ENCODE measurements around the gene TTC8. TPM values are rescaled to one million over a fixed set of nuclear protein-coding genes. Genes with fewer than 3 reads are reported as not detected.

Gene TTC8
- total RNA-seq, 1 experiment from 2014 or later = 9.2 TPM

DNA sequence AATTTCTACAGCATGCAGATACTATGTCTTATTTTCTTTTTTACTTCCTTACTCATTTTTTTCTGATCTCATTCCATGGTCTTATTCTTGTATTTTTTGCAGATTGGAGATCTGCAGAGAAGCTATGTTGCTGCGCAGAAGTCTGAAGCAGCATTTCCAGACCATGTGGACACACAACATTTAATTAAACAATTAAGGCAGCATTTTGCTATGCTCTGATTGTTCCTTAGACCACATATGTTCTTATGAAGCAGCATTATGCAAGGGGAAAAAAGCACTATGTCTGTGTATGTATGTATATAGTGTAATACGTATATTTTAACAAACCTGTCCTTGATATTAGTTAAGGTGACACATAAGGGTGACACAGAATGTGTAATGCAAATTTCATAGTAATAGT, 52.7 kb downstream of the TTC8 start:
- Mint-ChIP-seq H3K36me3 (ENCODE audit: insufficient read depth in 1 of 3, low read depth in 3 of 3) (peaks cover 3 to 8% (median 6%) of the 10 kb centered on the region in 3 experiments; a peak in 6 of 7 replicates), H3K9me3 (peaks cover 3% of the 10 kb centered on the region in 2 experiments; a peak in 3 of 5 replicates), H3K27ac (no peak overlapping the region), H3K27me3 (ENCODE audit: low read depth) (no peaks in the 10 kb centered on the region), H3K4me3 (no peak overlapping the region), H3K4me1 (no peaks in the 10 kb centered on the region)
- TF ChIP-seq, protein P1, sequence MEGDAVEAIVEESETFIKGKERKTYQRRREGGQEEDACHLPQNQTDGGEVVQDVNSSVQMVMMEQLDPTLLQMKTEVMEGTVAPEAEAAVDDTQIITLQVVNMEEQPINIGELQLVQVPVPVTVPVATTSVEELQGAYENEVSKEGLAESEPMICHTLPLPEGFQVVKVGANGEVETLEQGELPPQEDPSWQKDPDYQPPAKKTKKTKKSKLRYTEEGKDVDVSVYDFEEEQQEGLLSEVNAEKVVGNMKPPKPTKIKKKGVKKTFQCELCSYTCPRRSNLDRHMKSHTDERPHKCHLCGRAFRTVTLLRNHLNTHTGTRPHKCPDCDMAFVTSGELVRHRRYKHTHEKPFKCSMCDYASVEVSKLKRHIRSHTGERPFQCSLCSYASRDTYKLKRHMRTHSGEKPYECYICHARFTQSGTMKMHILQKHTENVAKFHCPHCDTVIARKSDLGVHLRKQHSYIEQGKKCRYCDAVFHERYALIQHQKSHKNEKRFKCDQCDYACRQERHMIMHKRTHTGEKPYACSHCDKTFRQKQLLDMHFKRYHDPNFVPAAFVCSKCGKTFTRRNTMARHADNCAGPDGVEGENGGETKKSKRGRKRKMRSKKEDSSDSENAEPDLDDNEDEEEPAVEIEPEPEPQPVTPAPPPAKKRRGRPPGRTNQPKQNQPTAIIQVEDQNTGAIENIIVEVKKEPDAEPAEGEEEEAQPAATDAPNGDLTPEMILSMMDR (conservative IDR thresholded peaks at IDR 0.05) = no peak
- DNase-seq = no peak
- Histone ChIP-seq H3K23me2 (ENCODE audit: insufficient read length, low read depth, low read length, poor library complexity, severe bottlenecking) (no peaks in the 10 kb centered on the region), H2BK120ac (ENCODE audit: low read depth, low read length, poor library complexity, severe bottlenecking) (no peak overlapping the region), H3K79me2 (ENCODE audit: insufficient read depth, low read length) (no peaks in the 10 kb centered on the region), H3K18ac (ENCODE audit: insufficient read length, low read depth, low read length) (no peak overlapping the region), H3K14ac (ENCODE audit: insufficient read depth, low read length) (no peak overlapping the region), H3K4me1 (ENCODE audit: insufficient read depth, low read length) (no peaks in the 10 kb centered on the region), H2BK5ac (ENCODE audit: insufficient read length, low read length) (no peak overlapping the region), H2BK20ac (ENCODE audit: low read depth, low read length, poor library complexity, severe bottlenecking) (no peak overlapping the region), H2BK15ac (ENCODE audit: low read depth, low read length) (no peak overlapping the region), H3K56ac (ENCODE audit: insufficient read length, low read depth, low read length) (no peak overlapping the region), H3K79me1 (ENCODE audit: insufficient read depth, low read depth, low read length, poor library complexity, severe bottlenecking) (no peaks in the 10 kb centered on the region), H3K9me3 (ENCODE audit: control insufficient read depth, low read depth, low read length) (no peaks in the 10 kb centered on the region), H4K20me1 (ENCODE audit: control insufficient read depth, insufficient read depth, insufficient read length) (peaks cover 2% of the 10 kb centered on the region), H2BK12ac (ENCODE audit: insufficient read length, low read depth, low read length) (no peak overlapping the region), H3T11ph (ENCODE audit: low read length) (no peak overlapping the region), H2AK5ac (ENCODE audit: insufficient read length, low read length) (no peak overlapping the region), H3K23ac (ENCODE audit: insufficient read length, low read depth, low read length) (no peak overlapping the region), H4K5ac (ENCODE audit: insufficient read length, low read depth, low read length) (no peak overlapping the region), H2AFZ (ENCODE audit: low read length) (no peak overlapping the region), H3K27ac (ENCODE audit: insufficient read length, low read depth, low read length) (no peak overlapping the region), H3K4ac (ENCODE audit: low read depth, low read length) (no peak overlapping the region), H3K27me3 (ENCODE audit: insufficient read depth, low read length) (no peaks in the 10 kb centered on the region), H3K9ac (ENCODE audit: extremely low read depth, insufficient read length, low read length) (no peak overlapping the region), H4K8ac (replicated peaks; ENCODE audit: insufficient read length, low read depth, low read length) (no peak overlapping the region), H3K4me2 (ENCODE audit: insufficient read depth, insufficient read length, low read length) (no peak overlapping the region), H4K91ac (ENCODE audit: insufficient read length, low read depth, low read length) (no peak overlapping the region)
- WGBS (ENCODE audit: extremely low coverage, insufficient read length, low lambda C conversion rate) = no CpG with 5 or more reads among the region's 2 CpGs

All from H9 (cell line).